ENCODE results near the gene GNAT1. TPM values are rescaled to one million over a fixed set of nuclear protein-coding genes. Genes with fewer than 3 reads are reported as not detected.

Gene GNAT1
- total RNA-seq, 1 experiment from 2014 or later: not detected

GRCh38 chr3:50177346-50177745, 14.1 kb upstream of the GNAT1 start:
- DNase-seq (ENCODE audit: low read depth): no peak

DNA sequence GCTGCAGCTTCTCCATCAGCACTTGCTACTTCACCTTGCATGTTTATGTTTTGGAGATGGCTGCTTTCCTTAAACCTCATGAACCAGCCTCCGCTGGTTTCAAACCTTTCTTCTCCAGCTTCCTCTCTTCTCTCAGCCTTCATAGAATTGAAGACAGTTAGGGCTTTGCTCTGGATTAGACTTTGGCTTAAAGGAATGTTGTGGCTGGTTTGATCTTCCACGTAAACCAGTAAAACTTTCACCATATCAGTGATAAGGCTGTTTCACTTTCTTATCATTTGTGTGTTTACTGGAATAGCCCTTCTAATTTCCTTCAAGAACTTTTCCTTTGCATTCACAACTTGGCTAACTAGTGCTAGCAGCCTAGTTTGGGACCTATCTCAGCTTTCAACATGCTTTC, 11.7 kb upstream of the GNAT1 start:
- DNase-seq (ENCODE audit: low read depth): no peak

GRCh38 chr3:50181985-50182384, 9.4 kb upstream of the GNAT1 start:
- no peak for DNase-seq (ENCODE audit: low read depth)

DNA sequence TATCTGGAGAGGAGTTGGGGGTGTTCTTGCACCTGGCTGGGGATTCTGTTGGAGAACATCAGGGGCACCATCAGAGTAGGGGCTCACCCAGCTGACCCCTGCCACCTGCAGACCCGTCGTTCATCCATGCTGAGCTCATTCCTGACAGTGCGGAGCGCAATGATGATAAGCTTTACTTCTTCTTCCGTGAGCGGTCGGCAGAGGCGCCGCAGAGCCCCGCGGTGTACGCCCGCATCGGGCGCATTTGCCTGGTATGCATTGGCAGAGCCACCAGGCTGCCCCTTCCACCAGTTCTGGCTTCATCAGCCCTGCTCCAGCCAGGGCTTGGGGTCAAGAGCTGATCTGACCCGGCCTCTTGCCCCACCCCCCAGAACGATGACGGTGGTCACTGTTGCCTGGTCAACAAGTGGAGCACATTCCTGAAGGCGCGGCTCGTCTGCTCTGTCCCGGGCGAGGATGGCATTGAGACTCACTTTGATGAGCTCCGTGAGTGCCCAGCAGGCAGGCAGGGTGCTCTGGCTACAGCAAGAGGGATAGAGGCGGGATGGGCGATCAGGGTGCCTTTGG, 8.8 kb upstream of the GNAT1 start:
- DNase-seq (ENCODE audit: low read depth): no peak

DNA sequence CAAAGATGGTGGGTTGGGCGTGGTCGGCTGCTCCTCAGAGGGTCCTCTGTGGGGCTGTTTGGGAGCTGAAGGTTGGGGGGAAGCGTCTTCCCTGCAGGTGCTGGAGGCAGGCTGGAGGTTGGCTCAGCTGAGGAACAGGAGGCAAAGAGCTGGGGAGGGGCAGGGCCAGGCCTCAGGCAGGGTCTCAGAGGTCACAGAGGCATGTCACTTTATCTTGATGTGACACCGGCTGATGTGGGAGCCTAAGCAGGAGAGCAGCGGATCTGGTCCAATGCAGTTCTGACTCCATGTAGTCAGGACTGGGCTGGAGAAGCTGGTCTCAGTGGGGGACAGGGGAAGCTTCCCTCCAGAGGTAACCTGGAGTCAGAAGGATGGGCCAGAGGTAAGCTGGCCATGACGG, 7.7 kb upstream of the GNAT1 start:
- no peak for DNase-seq (ENCODE audit: low read depth)

GRCh38 chr3:50184242-50184978, 7.0 kb upstream of the GNAT1 start:
- no peak for DNase-seq (ENCODE audit: low read depth)

- no peak for DNase-seq (ENCODE audit: low read depth)
Observed at GRCh38 chr3:50185230-50185629, 6.2 kb upstream of the GNAT1 start.

DNA sequence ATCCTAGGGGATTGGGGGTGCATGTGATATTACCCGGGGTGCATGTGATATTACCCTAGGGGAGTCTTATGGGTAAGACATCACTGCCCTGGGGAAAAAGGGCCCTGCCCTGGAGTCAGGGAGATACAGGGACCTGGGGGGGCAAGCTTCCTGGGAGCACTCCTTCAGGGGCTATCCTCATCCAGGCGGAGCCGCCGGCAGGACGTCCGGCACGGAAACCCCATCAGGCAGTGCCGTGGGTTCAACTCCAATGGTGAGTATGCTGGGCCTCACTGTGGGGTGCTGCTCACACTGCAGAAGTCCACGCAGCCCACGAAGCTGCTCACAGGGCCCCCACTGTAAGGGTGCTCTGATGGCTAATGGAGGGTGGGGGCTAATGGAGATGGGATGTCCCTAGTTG, 5.3 kb upstream of the GNAT1 start:
- DNase-seq (ENCODE audit: low read depth): no peak

GRCh38 chr3:50187750-50188149, 3.7 kb upstream of the GNAT1 start:
- no peak for DNase-seq (ENCODE audit: low read depth)

- DNase-seq (ENCODE audit: low read depth): peak; percentile 69
Observed at GRCh38 chr3:50189274-50189673, 2.1 kb upstream of the GNAT1 start.

DNA sequence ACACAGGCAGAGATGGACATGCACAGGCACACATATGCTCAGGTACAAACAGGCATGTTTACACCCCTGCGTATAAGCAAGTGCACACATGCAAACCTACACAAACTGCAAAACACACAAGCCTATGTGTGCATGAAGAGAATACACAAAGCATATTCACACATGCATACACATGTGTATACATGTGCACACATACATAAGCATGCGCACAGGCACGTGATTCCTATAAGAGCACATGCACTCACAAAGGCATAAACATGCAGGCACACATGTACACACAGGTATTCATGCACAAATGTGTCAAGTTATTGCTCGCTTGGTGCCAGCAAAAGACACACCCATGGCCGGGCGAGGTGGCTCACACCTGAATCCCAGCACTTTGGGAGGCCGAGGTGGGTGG, 1.4 kb upstream of the GNAT1 start:
- DNase-seq (ENCODE audit: low read depth): no peak

DNA sequence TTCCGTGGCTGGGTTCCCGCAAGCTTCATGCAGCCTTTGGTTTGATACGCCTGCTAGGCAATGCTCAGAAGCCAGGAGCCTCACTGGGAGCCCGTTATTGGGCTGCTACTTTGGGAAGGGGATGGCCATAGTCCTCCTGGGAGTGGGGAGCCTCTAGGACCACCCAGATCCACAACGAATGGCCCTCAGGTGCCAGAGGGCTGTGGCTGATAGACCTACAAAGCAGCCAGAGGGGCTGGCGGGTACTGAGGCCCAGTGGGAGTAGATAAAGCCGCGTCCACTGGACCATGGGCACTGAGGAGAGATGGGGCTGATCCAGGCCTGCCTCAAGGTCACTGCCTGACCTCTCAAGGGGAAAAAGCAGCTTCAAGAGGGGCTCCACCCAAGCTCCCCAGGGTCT, 714 bp downstream of the GNAT1 start:
- DNase-seq (ENCODE audit: low read depth): no peak

GRCh38 chr3:50192689-50193141, 1.3 kb downstream of the GNAT1 start:
- peak; percentile 51 for DNase-seq (ENCODE audit: low read depth)

- no peak for DNase-seq (ENCODE audit: low read depth)
Observed at GRCh38 chr3:50193286-50193685, 1.9 kb downstream of the GNAT1 start.

DNA sequence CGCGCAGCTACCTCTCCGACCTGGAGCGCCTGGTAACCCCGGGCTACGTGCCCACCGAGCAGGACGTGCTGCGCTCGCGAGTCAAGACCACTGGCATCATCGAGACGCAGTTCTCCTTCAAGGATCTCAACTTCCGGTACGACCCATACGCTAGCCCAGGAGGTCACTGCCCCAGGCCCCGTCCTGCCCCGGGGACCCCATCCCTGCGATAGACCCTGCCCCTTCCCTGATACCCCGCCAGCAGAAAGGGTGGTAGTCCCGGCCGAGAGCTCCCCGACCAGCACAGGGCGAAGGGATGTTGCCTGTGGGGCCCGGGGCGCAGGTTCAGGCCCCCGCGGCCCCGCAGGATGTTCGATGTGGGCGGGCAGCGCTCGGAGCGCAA, 2.3 kb downstream of the GNAT1 start:
- DNase-seq (ENCODE audit: low read depth): no peak

DNA sequence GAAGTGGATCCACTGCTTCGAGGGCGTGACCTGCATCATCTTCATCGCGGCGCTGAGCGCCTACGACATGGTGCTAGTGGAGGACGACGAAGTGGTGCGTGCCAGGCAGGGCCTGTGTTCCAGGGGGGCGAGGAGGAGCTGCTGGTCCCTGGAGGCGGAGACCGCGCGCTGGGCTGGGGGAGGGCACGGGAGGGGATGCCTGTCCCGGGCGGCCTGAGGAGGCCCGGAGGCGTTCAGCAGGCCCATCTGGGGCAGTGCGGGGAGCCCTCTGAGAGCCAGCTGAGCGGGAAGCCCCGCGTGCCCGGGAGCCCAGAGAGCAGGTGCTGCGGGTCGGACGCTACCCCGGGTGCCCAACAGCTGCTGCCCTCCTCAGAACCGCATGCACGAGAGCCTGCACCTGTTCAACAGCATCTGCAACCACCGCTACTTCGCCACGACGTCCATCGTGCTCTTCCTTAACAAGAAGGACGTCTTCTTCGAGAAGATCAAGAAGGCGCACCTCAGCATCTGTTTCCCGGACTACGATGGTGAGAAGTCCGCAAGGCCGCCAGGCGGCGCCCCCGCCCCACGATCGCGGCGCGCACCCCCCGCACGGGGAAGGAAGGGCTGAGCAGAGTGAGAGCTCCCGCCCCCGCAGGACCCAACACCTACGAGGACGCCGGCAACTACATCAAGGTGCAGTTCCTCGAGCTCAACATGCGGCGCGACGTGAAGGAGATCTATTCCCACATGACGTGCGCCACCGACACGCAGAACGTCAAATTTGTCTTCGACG, 2.9 kb downstream of the GNAT1 start:
- DNase-seq (ENCODE audit: low read depth): peak; percentile 69

GRCh38 chr3:50194903-50195500, 3.6 kb downstream of the GNAT1 start:
- DNase-seq (ENCODE audit: low read depth): no peak

DNA sequence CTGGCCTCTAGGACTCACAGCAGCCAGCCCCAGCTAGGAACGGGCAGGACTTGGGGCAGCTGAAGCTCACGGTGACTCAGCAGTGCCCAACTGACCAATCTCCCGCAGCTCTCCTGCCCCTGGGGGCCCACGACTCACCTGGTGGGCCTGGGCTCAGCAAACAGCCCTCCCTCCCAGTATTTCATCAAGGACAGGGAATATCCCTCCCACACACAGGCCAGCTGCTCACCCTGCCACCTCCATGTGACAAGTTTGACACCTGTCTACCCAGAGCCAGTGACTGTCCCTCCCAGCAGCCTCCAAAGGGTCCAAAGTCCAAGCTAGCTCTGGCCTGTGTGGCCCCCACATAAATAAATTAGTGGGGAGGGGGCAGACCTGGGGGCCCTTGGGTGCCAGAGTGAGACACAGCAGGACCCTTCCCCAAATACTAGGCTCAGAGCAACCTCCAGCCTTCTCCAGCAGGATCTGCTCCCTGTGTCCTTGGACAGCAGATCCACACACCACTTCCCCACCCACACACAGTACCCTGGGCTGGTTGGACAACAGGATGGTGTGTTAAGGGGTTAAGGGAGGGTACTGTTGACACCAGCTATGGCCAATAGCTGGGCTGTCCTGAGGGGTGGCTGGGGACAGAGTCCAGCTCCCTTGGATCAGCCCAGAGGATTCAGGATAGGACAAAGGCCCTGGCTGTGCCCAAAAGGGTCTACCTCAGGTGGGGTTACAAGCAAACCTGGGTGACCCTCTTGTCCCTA, 4.3 kb downstream of the GNAT1 start:
- no peak for DNase-seq (ENCODE audit: low read depth)

DNA sequence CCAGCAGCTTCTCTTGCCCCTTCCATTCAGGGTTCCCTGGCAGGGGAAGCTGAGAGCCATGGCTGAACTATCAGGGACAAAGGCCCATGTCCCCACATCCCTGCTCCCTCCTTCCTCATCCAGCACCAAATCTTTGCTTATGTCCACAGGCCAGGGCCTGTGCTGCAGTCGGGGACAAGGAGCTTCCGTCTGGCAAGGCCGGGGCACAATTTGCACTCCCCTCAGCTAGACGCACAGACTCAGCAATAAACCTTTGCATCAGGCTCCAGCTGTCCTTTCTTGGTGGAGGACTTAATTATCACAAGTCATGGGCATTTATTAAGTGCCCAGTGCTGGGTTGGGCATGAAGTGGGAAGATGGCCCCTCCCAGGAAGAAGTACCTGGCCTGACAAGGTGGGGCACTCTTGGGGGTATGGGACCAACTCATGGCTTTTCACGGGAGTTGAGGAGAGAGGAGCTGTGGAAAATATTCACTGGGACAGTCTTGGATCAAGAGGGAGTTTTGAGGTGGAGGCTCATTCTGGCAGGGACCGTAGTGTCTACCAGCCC, 4.9 kb downstream of the GNAT1 start:
- DNase-seq (ENCODE audit: low read depth): no peak

- no peak for DNase-seq (ENCODE audit: low read depth)
Observed at GRCh38 chr3:50201573-50202315, 10.3 kb downstream of the GNAT1 start.

Data from Daoy (cell line).